HL-60 (cell line): ENCODE data around the gene KCNMA1.

Experiments
- DNase-seq, 2 experiments: peaks; one replicate each; pipeline ENCODE4 v3.0.0-alpha.2; 2010 to 2020; ENCODE audit warnings: low read depth in 1 of 2, low spot score in 1 of 2
- H3K27ac ChIP-seq: fragments of 250-450 bp; sonication (Bioruptor Pico); replicated peaks from 2 replicates; pipeline ENCODE4 v1.5.1; 2020; ENCODE audit warnings: mild to moderate bottlenecking, moderate library complexity
- H3K27me3 ChIP-seq: fragments of 250-450 bp; sonication (Bioruptor Pico); 2 replicates; pipeline ENCODE4 v1.5.1; 2021; ENCODE audit warnings: mild to moderate bottlenecking, moderate library complexity; ENCODE audit not compliant: insufficient read depth, poor library complexity, severe bottlenecking
- H3K4me3 ChIP-seq: replicated peaks from 2 replicates; pipeline ENCODE4 v1.5.1; 2011; ENCODE audit warnings: mild to moderate bottlenecking, control low read depth, low read length; ENCODE audit not compliant: insufficient read depth
- GABPA ChIP-seq: IDR thresholded peaks from 2 replicates; pipeline ENCODE4 v1.6.1; 2012; ENCODE audit warnings: low read depth
- POLR2AphosphoS5 ChIP-seq: IDR thresholded peaks from 2 replicates; pipeline ENCODE4 v1.6.1; 2012; ENCODE audit warnings: low read depth
- SPI1 ChIP-seq: IDR thresholded peaks from 2 replicates; pipeline ENCODE4 v1.6.1; 2012; ENCODE audit warnings: low read depth, mild to moderate bottlenecking, borderline replicate concordance
- TF ChIP-seq, protein P1 (sequence below): IDR thresholded peaks from one replicate; pipeline ENCODE4 v1.5.1; 2011; ENCODE audit warnings: low read length, control low read depth, inconsistent platforms; ENCODE audit not compliant: insufficient read depth
- TF ChIP-seq, protein P2 (sequence below): IDR thresholded peaks from 2 replicates; pipeline ENCODE4 v1.6.1; 2012; ENCODE audit warnings: low read depth; ENCODE audit not compliant: insufficient replicate concordance

Gene KCNMA1

DNA sequence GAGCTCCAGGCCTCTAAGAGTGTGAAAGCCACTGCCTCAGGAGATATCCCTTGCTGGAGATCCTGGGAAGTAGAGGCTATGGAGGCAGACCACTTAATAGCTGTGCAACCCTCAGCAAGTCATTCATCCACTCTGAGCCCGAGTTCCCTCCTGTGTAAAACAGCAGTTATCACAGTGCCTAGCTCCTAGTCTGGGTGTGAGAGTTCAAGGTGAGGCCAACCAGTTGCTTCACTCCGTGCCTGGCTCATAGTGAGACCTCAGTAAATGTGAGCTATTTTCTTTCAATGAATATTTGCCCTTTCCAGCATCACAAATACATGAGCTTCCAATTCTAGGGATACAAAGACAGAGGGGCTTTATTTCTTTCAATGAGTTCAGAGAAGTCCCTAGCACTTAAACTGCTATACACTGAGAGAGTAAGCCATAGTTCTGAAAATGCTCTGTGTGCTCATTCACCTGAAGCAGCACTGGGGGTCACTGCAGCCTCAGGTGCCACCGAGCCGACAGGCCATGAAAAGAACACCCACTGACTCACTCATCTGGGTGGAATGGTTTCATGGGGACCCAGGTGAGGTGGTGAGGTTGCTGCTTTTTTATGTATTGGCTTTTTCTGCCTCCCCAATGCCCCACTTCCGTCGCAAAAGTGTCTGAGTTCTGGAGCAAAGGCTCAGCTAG, 259.8 kb downstream of the KCNMA1 start:
- DNase-seq = no peak
- TF ChIP-seq, protein P1, sequence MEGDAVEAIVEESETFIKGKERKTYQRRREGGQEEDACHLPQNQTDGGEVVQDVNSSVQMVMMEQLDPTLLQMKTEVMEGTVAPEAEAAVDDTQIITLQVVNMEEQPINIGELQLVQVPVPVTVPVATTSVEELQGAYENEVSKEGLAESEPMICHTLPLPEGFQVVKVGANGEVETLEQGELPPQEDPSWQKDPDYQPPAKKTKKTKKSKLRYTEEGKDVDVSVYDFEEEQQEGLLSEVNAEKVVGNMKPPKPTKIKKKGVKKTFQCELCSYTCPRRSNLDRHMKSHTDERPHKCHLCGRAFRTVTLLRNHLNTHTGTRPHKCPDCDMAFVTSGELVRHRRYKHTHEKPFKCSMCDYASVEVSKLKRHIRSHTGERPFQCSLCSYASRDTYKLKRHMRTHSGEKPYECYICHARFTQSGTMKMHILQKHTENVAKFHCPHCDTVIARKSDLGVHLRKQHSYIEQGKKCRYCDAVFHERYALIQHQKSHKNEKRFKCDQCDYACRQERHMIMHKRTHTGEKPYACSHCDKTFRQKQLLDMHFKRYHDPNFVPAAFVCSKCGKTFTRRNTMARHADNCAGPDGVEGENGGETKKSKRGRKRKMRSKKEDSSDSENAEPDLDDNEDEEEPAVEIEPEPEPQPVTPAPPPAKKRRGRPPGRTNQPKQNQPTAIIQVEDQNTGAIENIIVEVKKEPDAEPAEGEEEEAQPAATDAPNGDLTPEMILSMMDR = no peak
- TF ChIP-seq SPI1 (no peak), POLR2AphosphoS5 (no peak), GABPA (no peak)
- TF ChIP-seq, protein P2, sequence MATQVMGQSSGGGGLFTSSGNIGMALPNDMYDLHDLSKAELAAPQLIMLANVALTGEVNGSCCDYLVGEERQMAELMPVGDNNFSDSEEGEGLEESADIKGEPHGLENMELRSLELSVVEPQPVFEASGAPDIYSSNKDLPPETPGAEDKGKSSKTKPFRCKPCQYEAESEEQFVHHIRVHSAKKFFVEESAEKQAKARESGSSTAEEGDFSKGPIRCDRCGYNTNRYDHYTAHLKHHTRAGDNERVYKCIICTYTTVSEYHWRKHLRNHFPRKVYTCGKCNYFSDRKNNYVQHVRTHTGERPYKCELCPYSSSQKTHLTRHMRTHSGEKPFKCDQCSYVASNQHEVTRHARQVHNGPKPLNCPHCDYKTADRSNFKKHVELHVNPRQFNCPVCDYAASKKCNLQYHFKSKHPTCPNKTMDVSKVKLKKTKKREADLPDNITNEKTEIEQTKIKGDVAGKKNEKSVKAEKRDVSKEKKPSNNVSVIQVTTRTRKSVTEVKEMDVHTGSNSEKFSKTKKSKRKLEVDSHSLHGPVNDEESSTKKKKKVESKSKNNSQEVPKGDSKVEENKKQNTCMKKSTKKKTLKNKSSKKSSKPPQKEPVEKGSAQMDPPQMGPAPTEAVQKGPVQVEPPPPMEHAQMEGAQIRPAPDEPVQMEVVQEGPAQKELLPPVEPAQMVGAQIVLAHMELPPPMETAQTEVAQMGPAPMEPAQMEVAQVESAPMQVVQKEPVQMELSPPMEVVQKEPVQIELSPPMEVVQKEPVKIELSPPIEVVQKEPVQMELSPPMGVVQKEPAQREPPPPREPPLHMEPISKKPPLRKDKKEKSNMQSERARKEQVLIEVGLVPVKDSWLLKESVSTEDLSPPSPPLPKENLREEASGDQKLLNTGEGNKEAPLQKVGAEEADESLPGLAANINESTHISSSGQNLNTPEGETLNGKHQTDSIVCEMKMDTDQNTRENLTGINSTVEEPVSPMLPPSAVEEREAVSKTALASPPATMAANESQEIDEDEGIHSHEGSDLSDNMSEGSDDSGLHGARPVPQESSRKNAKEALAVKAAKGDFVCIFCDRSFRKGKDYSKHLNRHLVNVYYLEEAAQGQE = no peak
- Histone ChIP-seq H3K4me3 (no peak overlapping the region), H3K27me3 (peaks cover 5% of the 10 kb centered on the region), H3K27ac (no peak overlapping the region)

DNA sequence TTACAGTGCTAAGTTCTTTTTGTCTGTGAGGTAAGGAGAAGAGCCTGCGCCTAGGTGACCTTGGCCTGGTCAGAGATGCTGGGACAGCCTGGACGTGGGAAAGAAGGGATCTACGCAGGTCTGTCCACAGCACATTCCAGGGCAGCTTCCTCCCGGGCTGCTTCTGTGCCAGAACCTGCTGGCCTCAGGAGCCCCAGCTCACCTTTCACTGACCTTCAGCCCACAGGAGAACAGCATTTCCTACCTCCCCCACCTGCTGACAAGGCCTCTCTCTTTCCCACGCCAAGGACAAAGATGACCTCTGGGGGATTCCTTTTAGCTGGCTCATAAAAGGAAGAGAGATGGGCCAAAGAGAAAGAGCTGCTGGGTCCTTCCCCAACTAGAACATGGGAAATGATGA, 260.6 kb downstream of the KCNMA1 start:
- Histone ChIP-seq H3K27ac (no peak overlapping the region), H3K4me3 (no peak overlapping the region), H3K27me3 (peaks cover 5% of the 10 kb centered on the region)
- TF ChIP-seq, protein P2 = no peak
- TF ChIP-seq POLR2AphosphoS5 (no peak), SPI1 (no peak), GABPA (no peak)
- TF ChIP-seq, protein P1 = no peak
- no peak for DNase-seq

DNA sequence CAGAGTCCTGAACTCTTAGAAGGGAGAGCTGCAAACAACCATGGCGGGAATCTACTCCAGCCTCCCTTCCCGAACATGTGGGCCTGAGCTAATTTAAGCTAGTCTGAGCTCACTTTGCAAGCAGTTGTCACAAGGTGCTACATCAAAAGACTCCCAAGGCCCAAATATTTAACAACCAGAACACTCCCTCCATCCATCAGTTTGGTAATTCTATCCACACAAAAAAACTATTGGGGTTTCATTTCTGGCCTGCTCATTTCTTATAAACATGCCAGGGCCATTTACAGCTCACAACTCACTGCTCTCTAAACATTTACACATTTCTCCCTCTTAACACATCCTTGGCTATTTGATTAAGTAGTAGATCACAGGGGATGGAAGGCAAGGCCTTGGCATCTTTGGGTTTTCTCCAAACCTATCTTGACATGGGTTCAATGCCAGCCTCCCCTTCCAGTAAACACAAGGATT, 263.4 kb downstream of the KCNMA1 start:
- H3K27me3 ChIP-seq = peaks cover 4% of the 10 kb centered on the region
- no peak for DNase-seq
- TF ChIP-seq POLR2AphosphoS5 (no peak), SPI1 (no peak), GABPA (no peak)
- TF ChIP-seq, protein P2 = no peak
- TF ChIP-seq, protein P1 = no peak
- no peak overlapping the region for H3K4me3 ChIP-seq
- no peak overlapping the region for H3K27ac ChIP-seq
